Endothelial cell of umbilical vein (primary cell): ENCODE results near the gene SELENOF. TPM values are rescaled to one million over a fixed set of nuclear protein-coding genes. Genes with fewer than 3 reads are reported as not detected.

Experiments used
- BruUV-seq: library from RNA; stranded (reverse); fragments of 400-500 nt; replicated peaks from 2 replicates; lab custom pipeline; 2021; lab: Mats Ljungman, UMichigan
- CTCF ChIA-PET: fragments of 300-600, 350-600 bp; sonication (Branson Sonifier 250); formaldehyde crosslinking; loops from one replicate; lab custom pipeline; 2021; ENCODE audit warnings: antibody characterized with exemption, inconsistent platforms; lab: Charles Lee
- POLR2A ChIA-PET: fragments of 300-600, 350-600 bp; sonication (Branson Sonifier 250); formaldehyde crosslinking; loops from one replicate; lab custom pipeline; 2021; ENCODE audit warnings: antibody characterized with exemption, inconsistent platforms; lab: Charles Lee
- DNase-seq: peaks from one replicate; pipeline ENCODE4 v3.0.0-alpha.2; 2011; ENCODE audit warnings: low read depth, low spot score
- FAIRE-seq: peaks from 2 replicates; lab custom pipeline; 2011; peaks lifted over from hg19 to GRCh38; lab: Jason Lieb, UNC
- H2AFZ ChIP-seq: 2 replicates; pipeline ENCODE4 v1.6.0; 2012; ENCODE audit warnings: low read depth, low read length, control low read depth, inconsistent platforms
- H3K27ac ChIP-seq: 2 replicates; pipeline ENCODE4 v1.5.1; 2011; ENCODE audit warnings: low read depth, mild to moderate bottlenecking, control low read depth, low read length, moderate library complexity; ENCODE audit not compliant: insufficient read depth
- H3K27me3 ChIP-seq, 2 experiments: 2 replicates each; pipeline versions ENCODE4 v1.6.0 to v1.6.1; 2011; ENCODE audit warnings: low read length in 2 of 2, mixed read lengths in 1 of 2; ENCODE audit not compliant: control insufficient read depth in 2 of 2, insufficient read depth in 2 of 2
- H3K36me3 ChIP-seq, 2 experiments: 2 replicates in 1 of 2; 3 replicates in 1 of 2; pipeline ENCODE4 v1.5.1; 2011; ENCODE audit warnings: low read length in 2 of 2, mild to moderate bottlenecking in 1 of 2, moderate library complexity in 1 of 2; ENCODE audit not compliant: control insufficient read depth in 2 of 2, insufficient read depth in 2 of 2; ENCODE audit errors: extremely low read depth in 1 of 2
- H3K4me1 ChIP-seq: 3 replicates; pipeline ENCODE4 v1.5.1; 2011; ENCODE audit warnings: mild to moderate bottlenecking, low read length; ENCODE audit not compliant: control insufficient read depth, insufficient read depth; ENCODE audit errors: extremely low read depth
- H3K4me2 ChIP-seq: 2 replicates; pipeline ENCODE4 v1.6.1; 2011; ENCODE audit warnings: low read length, control low read depth, mixed read lengths; ENCODE audit not compliant: insufficient read depth
- H3K4me3 ChIP-seq, 3 experiments: fragments of 200-600 bp in 1 of 3; sonication (generic), shearing (Covaris generic) in 1 of 3; replicated peaks in 1 of 3; 2 replicates each; pipeline ENCODE4 v1.5.1; 2011 to 2016; ENCODE audit warnings: control low read depth in 3 of 3, low read length in 3 of 3, mild to moderate bottlenecking in 2 of 3, inconsistent platforms in 1 of 3, low read depth in 1 of 3, moderate library complexity in 1 of 3; ENCODE audit not compliant: insufficient read depth in 1 of 3
- H3K79me2 ChIP-seq: 2 replicates; pipeline ENCODE4 v1.6.0; 2012; ENCODE audit warnings: low read length, inconsistent platforms; ENCODE audit not compliant: control insufficient read depth, insufficient read depth
- H3K9ac ChIP-seq: replicated peaks from 2 replicates; pipeline ENCODE3; 2011; ENCODE audit warnings: low read length, control low read depth; ENCODE audit not compliant: insufficient read depth; ENCODE audit errors: extremely low read depth
- H3K9me1 ChIP-seq: replicated peaks from 3 replicates; pipeline ENCODE4 v1.6.0; 2011; ENCODE audit warnings: mild to moderate bottlenecking, low read length; ENCODE audit not compliant: control insufficient read depth, insufficient read depth; ENCODE audit errors: extremely low read depth
- H3K9me3 ChIP-seq: replicated peaks from 2 replicates; pipeline ENCODE4 v1.5.1; 2012; ENCODE audit warnings: low read length, inconsistent platforms; ENCODE audit not compliant: control insufficient read depth, insufficient read depth
- H4K20me1 ChIP-seq: replicated peaks from 2 replicates; pipeline ENCODE3; 2011; ENCODE audit warnings: mild to moderate bottlenecking, low read length; ENCODE audit not compliant: control insufficient read depth, insufficient read depth; ENCODE audit errors: extremely low read depth
- CTCF ChIP-seq, 2 donors: IDR thresholded peaks; 1 replicate in 1 of 2; 2 replicates in 1 of 2; pipeline ENCODE4 v1.5.1; 2011; ENCODE audit warnings: low read length in 2 of 2, mild to moderate bottlenecking in 2 of 2, moderate library complexity in 2 of 2, control low read depth in 1 of 2, inconsistent platforms in 1 of 2, low read depth in 1 of 2; ENCODE audit not compliant: insufficient read depth in 1 of 2; ENCODE audit errors: extremely low read depth in 1 of 2
- EZH2 ChIP-seq: IDR thresholded peaks from 2 replicates; pipeline ENCODE4 v1.6.1; 2012; ENCODE audit warnings: borderline replicate concordance, low read depth, mild to moderate bottlenecking, moderate library complexity, low read length, inconsistent platforms; ENCODE audit not compliant: severe bottlenecking
- FOS ChIP-seq: IDR thresholded peaks from 2 replicates; pipeline ENCODE4 v1.6.1; 2011; ENCODE audit warnings: mild to moderate bottlenecking, low read length, moderate library complexity, borderline replicate concordance; ENCODE audit not compliant: insufficient read depth
- GATA2 ChIP-seq: IDR thresholded peaks from 2 replicates; pipeline ENCODE4 v1.7.0; 2011; ENCODE audit warnings: low read depth, mild to moderate bottlenecking, moderate library complexity, mixed read lengths, low read length; ENCODE audit not compliant: insufficient read length, insufficient read depth
- JUN ChIP-seq: IDR thresholded peaks from 2 replicates; pipeline ENCODE4 v1.6.1; 2011; ENCODE audit warnings: borderline replicate concordance, low read depth; ENCODE audit not compliant: insufficient read length, insufficient read depth
- MAX ChIP-seq: IDR thresholded peaks from 2 replicates; pipeline ENCODE4 v1.6.1; 2011; ENCODE audit not compliant: insufficient read depth, insufficient read length
- POLR2AphosphoS5 ChIP-seq: IDR thresholded peaks from 2 replicates; pipeline ENCODE4 v1.6.1; 2012; ENCODE audit warnings: low read depth, mild to moderate bottlenecking, control low read depth, low read length, moderate library complexity; ENCODE audit not compliant: insufficient read depth
- dilution Hi-C: fragments of 300-500 bp; cut with MboI; formaldehyde crosslinking; loops from one replicate; pipeline ENCODE4 v1.15.0; 2019; ENCODE audit warnings: low sequenced_read_pairs; ENCODE audit not compliant: extremely low pct_ligation_motif_present
- intact Hi-C: fragments of 100-400 bp; cut with micrococcal nuclease; formaldehyde crosslinking; loops from one replicate; pipeline ENCODE4 v1.10.0; 2022
- polyA plus RNA-seq, 4 experiments: library from polyadenylated mRNA; depleted of rRNA in 3 of 4; stranded (reverse) in 3 of 4; unstranded in 1 of 4; fragments of >200 nt; gene quantifications; 2 replicates each; pipeline versions ENCODE4 v1.2.1 to v1.2.3, GENCODE V29; 2011 to 2012; ENCODE audit warnings: missing spikeins in 1 of 4
- total RNA-seq: library from RNA; stranded (reverse); gene quantifications from 2 replicates; pipeline ENCODE4 v1.2.3, GENCODE V29; 2021

SELENOF gene
- total and polyA plus RNA-seq, 2 donors (not counting 3 experiments of a cell fraction or from before 2014, with no cell fraction given) = 102 to 202 TPM

DNA sequence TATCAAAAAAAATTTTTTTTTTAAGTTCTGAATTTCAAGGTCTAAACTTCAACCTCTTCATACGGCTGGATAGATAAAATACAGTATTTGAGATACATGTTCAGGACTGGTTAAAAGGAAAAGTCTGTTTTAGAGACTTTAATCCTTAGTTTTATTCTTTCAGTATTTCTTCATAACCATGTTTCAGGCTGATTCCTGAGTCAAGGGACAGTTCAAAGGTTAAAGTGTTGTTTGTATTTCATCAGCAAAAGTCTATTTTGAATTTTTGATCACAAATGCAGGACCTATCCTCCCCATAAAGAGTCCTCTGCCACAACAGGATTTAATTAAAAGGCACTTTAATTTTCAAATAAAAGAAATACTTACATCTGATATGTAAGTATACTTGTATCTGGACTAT is 53.5 kb downstream of the SELENOF start:
- no peaks in the 10 kb centered on the region for H3K9me1 ChIP-seq
- H3K4me2 ChIP-seq = no peak overlapping the region
- DNase-seq (no peak), FAIRE-seq (no peak)
- intact Hi-C loops (no loop called here), dilution Hi-C loops (no loop called here)
- no peak overlapping the region for H2AFZ ChIP-seq
- BruUV-seq = no TSS peak
- peaks cover 2% of the 10 kb centered on the region for H3K79me2 ChIP-seq
- ChIA-PET POLR2A (no interaction called here), CTCF (interaction anchor here (1.4 to 1.7 kb wide), 4 partner anchors 14 to 124 kb away, joined by 3 to 4 read pairs (median 3); no protein-coding TSS in a partner anchor)
- H3K9ac ChIP-seq = no peak overlapping the region
- H4K20me1 ChIP-seq = no peaks in the 10 kb centered on the region
- no peaks in the 10 kb centered on the region for H3K9me3 ChIP-seq
- H3K4me3 ChIP-seq = no peak overlapping the region
- H3K27me3 ChIP-seq = no peaks in the 10 kb centered on the region
- TF ChIP-seq JUN = no peak
- no peak for TF ChIP-seq CTCF (IDR thresholded peaks at IDR 0.05; ENCODE audit: extremely low read depth in 1 of 2, insufficient read depth in 1 of 2, low read depth in 1 of 2, low read length in 2 of 2)
- TF ChIP-seq GATA2 = no peak
- TF ChIP-seq FOS = no peak
- TF ChIP-seq POLR2AphosphoS5 = no peak
- TF ChIP-seq EZH2 = no peak
- no peak for TF ChIP-seq MAX
- H3K36me3 ChIP-seq = peaks cover 0 to 4% of the 10 kb centered on the region in 2 experiments
- no peaks in the 10 kb centered on the region for H3K4me1 ChIP-seq
- no peak overlapping the region for H3K27ac ChIP-seq
